OCI-LY7 (cell line): Measurements from ENCODE around the gene DDX3Y. TPM values are rescaled to one million over a fixed set of nuclear protein-coding genes. Genes with fewer than 3 reads are reported as not detected.
A peak's percentile ranks its signal among the peaks of the same experiment; 100 is the strongest.

ENCODE experiments used
- BruUV-seq: library from RNA; stranded (reverse); fragments of 400-500 nt; replicated peaks from 2 replicates; lab custom pipeline; 2021; lab: Mats Ljungman, UMichigan
- CTCF ChIA-PET: fragments of 300-600 bp; sonication (Branson Sonifier 250); formaldehyde crosslinking; loops from one replicate; lab custom pipeline; 2022; ENCODE audit warnings: antibody characterized with exemption; ENCODE audit not compliant: unreplicated experiment; lab: Charles Lee
- POLR2A ChIA-PET: fragments of 300-600 bp; sonication (Branson Sonifier 250); formaldehyde crosslinking; loops from one replicate; lab custom pipeline; 2022; ENCODE audit warnings: antibody characterized with exemption; lab: Charles Lee
- DNase-seq: peaks from one replicate; pipeline ENCODE4 v3.0.0-alpha.2; 2015; ENCODE audit warnings: low spot score
- H2AFZ ChIP-seq: fragments of 200-600 bp; sonication (generic), shearing (Covaris generic); 2 replicates; pipeline ENCODE4 v1.6.1; 2014; ENCODE audit warnings: mild to moderate bottlenecking, antibody characterized with exemption, low read length, moderate library complexity
- H3K27ac ChIP-seq: fragments of 200-600 bp; sonication (generic); 2 replicates; pipeline ENCODE4 v1.5.1; 2014; ENCODE audit warnings: mixed run types, low read depth, mild to moderate bottlenecking, moderate library complexity, low read length, inconsistent platforms; ENCODE audit not compliant: poor library complexity, severe bottlenecking
- H3K36me3 ChIP-seq: fragments of 200-600 bp; sonication (generic); 2 replicates; pipeline ENCODE4 v1.6.1; 2014; ENCODE audit warnings: mild to moderate bottlenecking, antibody characterized with exemption, low read length, moderate library complexity, mixed read lengths; ENCODE audit not compliant: insufficient read depth
- H3K4me1 ChIP-seq: fragments of 200-600 bp; sonication (generic); 2 replicates; pipeline ENCODE4 v1.5.1; 2014; ENCODE audit warnings: mild to moderate bottlenecking, low read length; ENCODE audit not compliant: insufficient read depth, poor library complexity, severe bottlenecking
- H3K4me2 ChIP-seq: fragments of 200-600 bp; sonication (generic); 2 replicates; pipeline ENCODE4 v1.6.1; 2014; ENCODE audit warnings: mild to moderate bottlenecking, low read length
- H3K4me3 ChIP-seq: fragments of 200-600 bp; sonication (generic); 2 replicates; pipeline ENCODE4 v1.5.1; 2014; ENCODE audit warnings: mild to moderate bottlenecking, low read depth, low read length; ENCODE audit not compliant: poor library complexity, severe bottlenecking
- H3K79me2 ChIP-seq: fragments of 200-600 bp; sonication (generic); 2 replicates; pipeline ENCODE4 v1.6.1; 2016; ENCODE audit warnings: low read depth, mild to moderate bottlenecking, low read length, moderate library complexity, mixed read lengths; ENCODE audit not compliant: insufficient read depth
- H3K9me2 ChIP-seq: fragments of 200-600 bp; sonication (generic); 2 replicates; pipeline ENCODE4 v1.6.1; 2016; ENCODE audit warnings: mild to moderate bottlenecking, low read length, mixed read lengths; ENCODE audit not compliant: insufficient read depth
- H3K9me3 ChIP-seq: fragments of 200-600 bp; sonication (generic); 2 replicates; pipeline ENCODE4 v1.6.1; 2014; ENCODE audit warnings: mild to moderate bottlenecking, mixed run types, low read length, mixed read lengths
- H4K20me1 ChIP-seq: fragments of 200-600 bp; sonication (generic); 2 replicates; pipeline ENCODE4 v1.6.1; 2014; ENCODE audit warnings: mild to moderate bottlenecking, antibody characterized with exemption, low read length, moderate library complexity, mixed read lengths; ENCODE audit not compliant: insufficient read depth
- CTCF ChIP-seq: fragments of 200-600 bp; sonication (generic); conservative IDR thresholded peaks from 2 replicates; pipeline ENCODE4 v1.5.1; 2014; ENCODE audit warnings: mild to moderate bottlenecking, antibody characterized with exemption, low read length, moderate library complexity, mixed read lengths
- EZH2phosphoT487 ChIP-seq: fragments of 200-600 bp; sonication (generic); IDR thresholded peaks from 2 replicates; pipeline ENCODE4 v1.6.1; 2018; ENCODE audit warnings: low read depth, borderline replicate concordance, mild to moderate bottlenecking, mixed run types, antibody characterized with exemption, low read length, moderate library complexity, mixed read lengths
- intact Hi-C: fragments of 100-400 bp; cut with micrococcal nuclease; formaldehyde crosslinking; loops from one replicate; pipeline ENCODE4 v1.10.0; 2022; ENCODE audit not compliant: unreplicated experiment
- total RNA-seq, 2 experiments: library from RNA; depleted of rRNA in 1 of 2; stranded (reverse); fragments of >200 nt in 1 of 2; shearing (Covaris generic) in 1 of 2; gene quantifications; 2 replicates each; pipeline ENCODE4 v1.2.3, GENCODE V29; 2014 to 2022

DDX3Y gene
- total RNA-seq, 2 experiments from 2014 or later: 76.9 to 111 TPM

GRCh38 chrY:12905517-12905872, 827 bp downstream of the DDX3Y start:
- intact Hi-C loops: loop anchor here (5.0 kb wide), 2 partner anchors 243 to 577 kb away; partner anchors contain the start of gene UTY
- POLR2A ChIA-PET: interaction anchor here (0.5 kb wide), 1 partner anchor 574 kb away, joined by 3 read pairs; no protein-coding TSS in a partner anchor
- Histone ChIP-seq H3K4me2 (peak overlapping the region; percentile 85), H3K4me1 (peaks cover 21% of the 10 kb centered on the region), H3K36me3 (peaks cover 39% of the 10 kb centered on the region), H3K79me2 (peaks cover 58% of the 10 kb centered on the region), H3K4me3 (peak overlapping the region; percentile 97), H3K9me3 (0 out of 2 replicates have a peak, but pooled peaks cover 3% of the 10 kb centered on the region), H2AFZ (peak overlapping the region; percentile 96; the same call in 1 of the 2 replicates), H4K20me1 (peaks cover 21% of the 10 kb centered on the region), H3K27ac (peak overlapping the region; percentile 87), H3K9me2 (no peaks in the 10 kb centered on the region)
- DNase-seq: peak; percentile 76
- CTCF ChIA-PET: no interaction called here
- no peak for TF ChIP-seq CTCF
- no peak for TF ChIP-seq EZH2phosphoT487
- no TSS peak for BruUV-seq

GRCh38 chrY:12905895-12906294, 1.2 kb downstream of the DDX3Y start:
- H2AFZ ChIP-seq: peak overlapping the region; percentile 61; the same call in 1 of the 2 replicates
- H3K36me3 ChIP-seq: peaks cover 43% of the 10 kb centered on the region
- 0 out of 2 replicates have a peak, but pooled peaks cover 3% of the 10 kb centered on the region for H3K9me3 ChIP-seq
- TSS peak; percentile 63 for BruUV-seq
- intact Hi-C loops: loop anchor here (5.0 kb wide), 2 partner anchors 244 to 576 kb away; partner anchors contain the start of gene UTY
- peak overlapping the region; percentile 85 for H3K4me2 ChIP-seq
- H3K9me2 ChIP-seq: no peaks in the 10 kb centered on the region
- peaks cover 62% of the 10 kb centered on the region for H3K79me2 ChIP-seq
- DNase-seq: peak; percentile 11
- peak overlapping the region; percentile 97 for H3K4me3 ChIP-seq
- ChIA-PET CTCF (no interaction called here), POLR2A (interaction anchor here (0.5 kb wide), 1 partner anchor 573 kb away, joined by 3 read pairs; no protein-coding TSS in a partner anchor)
- peaks cover 21% of the 10 kb centered on the region for H3K4me1 ChIP-seq
- peak overlapping the region; percentile 87 for H3K27ac ChIP-seq
- no peak for TF ChIP-seq EZH2phosphoT487
- no peak for TF ChIP-seq CTCF
- H4K20me1 ChIP-seq: peaks cover 21% of the 10 kb centered on the region

- Histone ChIP-seq H3K27ac (no peak overlapping the region), H3K4me3 (no peak overlapping the region), H3K4me1 (peaks cover 6% of the 10 kb centered on the region), H3K4me2 (no peak overlapping the region), H4K20me1 (peaks cover 6% of the 10 kb centered on the region), H3K9me2 (no peaks in the 10 kb centered on the region), H3K79me2 (peaks cover 59% of the 10 kb centered on the region), H3K36me3 (peaks cover 99% of the 10 kb centered on the region), H2AFZ (no peak overlapping the region), H3K9me3 (no peaks in the 10 kb centered on the region)
- intact Hi-C loops: no loop called here
- TF ChIP-seq CTCF: no peak
- TF ChIP-seq EZH2phosphoT487: no peak
- BruUV-seq: no TSS peak
- CTCF ChIA-PET: no interaction called here
- POLR2A ChIA-PET: interaction anchor here (0.7 kb wide), 1 partner anchor 72 kb away, joined by 3 read pairs; no protein-coding TSS in a partner anchor
- no peak for DNase-seq
These were observed 8.9 kb downstream of the DDX3Y start for GRCh38 chrY:12913541-12913940.
